ENCODE data around the gene PTPN4.

- TF ChIP-seq CTCF (IDR thresholded peaks at IDR 0.05; ENCODE audit: low read length) (no peak), EZH2 (optimal IDR thresholded peaks at IDR 0.05; ENCODE audit: low read depth, low read length) (no peak)
These were observed 34.5 kb downstream of the PTPN4 start for GRCh38 chr2:119794237-119794636.

Measured in MM.1S (cell line).